Chondrocyte (in vitro differentiated cells): ENCODE results near the gene GTPBP6. TPM values are rescaled to one million over a fixed set of nuclear protein-coding genes. Genes with fewer than 3 reads are reported as not detected.
A peak's percentile ranks its signal among the peaks of the same experiment; 100 is the strongest.

Experiments used
- DNase-seq: peaks from one replicate; pipeline ENCODE4 v3.0.0; 2021; ENCODE audit warnings: mixed read lengths, low spot score
- H3K27ac Mint-ChIP-seq: one replicate; pipeline ENCODE4 v1.8.0; 2021; ENCODE audit warnings: mild to moderate bottlenecking, moderate library complexity, mixed read lengths; ENCODE audit not compliant: unreplicated experiment
- H3K27me3 Mint-ChIP-seq: 2 replicates; pipeline ENCODE4 v1.8.0; 2021; ENCODE audit warnings: low read depth, mixed read lengths
- H3K36me3 Mint-ChIP-seq: 2 replicates; pipeline ENCODE4 v1.8.0; 2021; ENCODE audit warnings: low read depth, mixed read lengths
- H3K4me1 Mint-ChIP-seq: 2 replicates; pipeline ENCODE4 v1.8.0; 2021; ENCODE audit warnings: low read depth, mild to moderate bottlenecking, mixed read lengths
- H3K4me3 Mint-ChIP-seq: one replicate; pipeline ENCODE4 v1.8.0; 2021; ENCODE audit warnings: mild to moderate bottlenecking, moderate library complexity, mixed read lengths; ENCODE audit not compliant: unreplicated experiment
- H3K9me3 Mint-ChIP-seq: 2 replicates; pipeline ENCODE4 v1.8.0; 2021; ENCODE audit warnings: low read depth, mixed read lengths
- total RNA-seq: library from RNA; stranded (reverse); gene quantifications from 3 replicates; pipeline ENCODE4 v1.2.1, GENCODE V29; 2021
- TF ChIP-seq, protein P1 (sequence below): fragments of 200-600 bp; sonication (generic); IDR thresholded peaks from 2 replicates; pipeline ENCODE4 v1.5.0; 2021; ENCODE audit warnings: antibody characterized with exemption, mild to moderate bottlenecking, moderate library complexity

Gene GTPBP6
- total RNA-seq, 1 donor from 2014 or later, result 37.6 TPM

- H3K27ac Mint-ChIP-seq, result no peak overlapping the region
- peaks cover 8% of the 10 kb centered on the region for H3K9me3 Mint-ChIP-seq
- TF ChIP-seq, protein P1, sequence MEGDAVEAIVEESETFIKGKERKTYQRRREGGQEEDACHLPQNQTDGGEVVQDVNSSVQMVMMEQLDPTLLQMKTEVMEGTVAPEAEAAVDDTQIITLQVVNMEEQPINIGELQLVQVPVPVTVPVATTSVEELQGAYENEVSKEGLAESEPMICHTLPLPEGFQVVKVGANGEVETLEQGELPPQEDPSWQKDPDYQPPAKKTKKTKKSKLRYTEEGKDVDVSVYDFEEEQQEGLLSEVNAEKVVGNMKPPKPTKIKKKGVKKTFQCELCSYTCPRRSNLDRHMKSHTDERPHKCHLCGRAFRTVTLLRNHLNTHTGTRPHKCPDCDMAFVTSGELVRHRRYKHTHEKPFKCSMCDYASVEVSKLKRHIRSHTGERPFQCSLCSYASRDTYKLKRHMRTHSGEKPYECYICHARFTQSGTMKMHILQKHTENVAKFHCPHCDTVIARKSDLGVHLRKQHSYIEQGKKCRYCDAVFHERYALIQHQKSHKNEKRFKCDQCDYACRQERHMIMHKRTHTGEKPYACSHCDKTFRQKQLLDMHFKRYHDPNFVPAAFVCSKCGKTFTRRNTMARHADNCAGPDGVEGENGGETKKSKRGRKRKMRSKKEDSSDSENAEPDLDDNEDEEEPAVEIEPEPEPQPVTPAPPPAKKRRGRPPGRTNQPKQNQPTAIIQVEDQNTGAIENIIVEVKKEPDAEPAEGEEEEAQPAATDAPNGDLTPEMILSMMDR, result no peak
- peaks cover 3% of the 10 kb centered on the region for H3K4me1 Mint-ChIP-seq
- DNase-seq, result peak; percentile 77
- H3K4me3 Mint-ChIP-seq, result no peak overlapping the region
- H3K36me3 Mint-ChIP-seq, result no peaks in the 10 kb centered on the region
- no peaks in the 10 kb centered on the region for H3K27me3 Mint-ChIP-seq
These were observed 62.7 kb downstream of the GTPBP6 start for GRCh38 chrX:255923-256331.

Other genes with a start within 250 kb of the GTPBP6 start
- gene PLCXD1, start 37.4 kb downstream of the GTPBP6 start, total RNA-seq, result 6.8 to 8.0 TPM (median 7.7 TPM) in 3 replicates
- 27.1 to 30.5 TPM (median 30.0 TPM) in 3 replicates for gene PPP2R3B, start 68.1 kb upstream of the GTPBP6 start, total RNA-seq